ENCODE results near the gene CD274. TPM values are rescaled to one million over a fixed set of nuclear protein-coding genes. Genes with fewer than 3 reads are reported as not detected.

Gene CD274
- polyA plus RNA-seq, 1 experiment, result 16.6 TPM

- TF ChIP-seq CTCF (IDR thresholded peaks at IDR 0.05; ENCODE audit: low read depth, low read length), result no peak
- no peak overlapping the region for H3K27ac ChIP-seq (ENCODE audit: low read depth, low read length)
- no peak overlapping the region for H3K4me3 ChIP-seq (ENCODE audit: low read depth, low read length)
- H3K27me3 ChIP-seq (ENCODE audit: control insufficient read depth, insufficient read depth, low read length), result no peaks in the 10 kb centered on the region
- POLR2A ChIA-PET, result no interaction called here
- CTCF ChIA-PET, result no interaction called here
- H3K9me3 ChIP-seq (ENCODE audit: control insufficient read depth, insufficient read depth, low read length), result no peaks in the 10 kb centered on the region
- DNase-seq (ENCODE audit: low read depth, low spot score), result no peak
These were observed 4.5 kb upstream of the CD274 start for GRCh38 chr9:5445886-5446285.

DNA sequence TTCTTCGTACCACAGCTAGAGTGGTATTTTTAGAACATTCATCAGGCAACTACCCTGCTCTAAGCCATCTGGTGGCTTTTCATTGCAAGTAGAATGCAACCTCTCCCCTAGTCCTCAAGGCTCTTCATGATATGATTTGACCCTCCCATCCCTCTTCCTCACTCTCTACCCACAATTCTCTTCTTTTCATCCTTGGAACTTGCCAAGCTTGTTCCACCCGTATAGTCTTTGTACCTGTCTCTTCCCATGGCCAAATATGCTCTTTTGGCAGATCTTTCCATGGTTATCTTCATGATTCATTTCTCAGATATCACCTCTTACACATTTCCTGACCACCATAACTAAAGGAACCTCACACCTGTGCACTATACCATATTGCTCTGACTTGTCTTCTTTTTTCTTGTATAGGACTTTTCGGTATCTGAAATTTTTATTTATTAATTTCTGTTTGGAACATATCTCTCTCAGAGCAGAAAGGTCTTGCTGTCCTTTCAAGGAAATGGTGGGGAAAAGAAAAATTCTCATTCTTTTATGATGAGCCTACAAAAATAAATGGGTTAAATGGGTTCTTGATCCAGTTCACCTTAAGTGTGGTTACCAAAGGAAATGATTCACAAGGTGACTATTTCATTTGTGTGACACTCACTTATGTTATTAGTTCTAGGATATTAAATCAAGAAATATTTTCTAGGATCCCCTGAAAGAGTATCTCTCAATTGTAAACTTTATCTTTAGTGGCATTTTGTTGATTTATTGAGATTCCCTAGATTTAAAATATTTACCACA is 3.7 kb upstream of the CD274 start:
- POLR2A ChIA-PET, result no interaction called here

DNA sequence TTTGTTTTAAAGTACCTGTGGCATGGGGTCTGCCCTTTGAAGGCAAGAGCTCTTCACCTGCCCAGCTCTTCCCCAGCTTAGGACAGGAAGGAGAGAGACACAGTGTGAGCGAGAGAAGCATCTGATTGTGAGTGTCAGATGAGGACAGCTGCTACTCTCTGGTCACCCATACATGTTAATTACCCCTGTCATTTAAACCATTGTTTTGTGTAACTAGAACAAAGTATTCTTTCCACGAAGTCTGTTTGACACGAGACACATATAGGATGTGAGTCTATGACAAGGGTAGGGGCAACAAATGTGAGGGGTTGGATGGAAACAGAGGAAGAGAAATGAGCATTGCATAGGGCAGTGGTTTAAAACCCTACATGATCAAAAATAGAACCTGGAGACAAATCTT is 3.0 kb upstream of the CD274 start:
- ChIA-PET CTCF (interaction anchor here (0.8 kb wide), 1 partner anchor 154 kb away, joined by 3 read pairs; no protein-coding TSS in a partner anchor), POLR2A (no interaction called here)
- Histone ChIP-seq H3K4me3 (ENCODE audit: low read depth, low read length) (no peak overlapping the region), H3K9me3 (ENCODE audit: control insufficient read depth, insufficient read depth, low read length) (no peaks in the 10 kb centered on the region), H3K27me3 (ENCODE audit: control insufficient read depth, insufficient read depth, low read length) (no peaks in the 10 kb centered on the region), H3K27ac (ENCODE audit: low read depth, low read length) (no peak overlapping the region)
- DNase-seq (ENCODE audit: low read depth, low spot score), result no peak
- no peak for TF ChIP-seq CTCF (IDR thresholded peaks at IDR 0.05; ENCODE audit: low read depth, low read length)

More for the DNA sequence above, 3.7 kb upstream of the CD274 start:
- Histone ChIP-seq H3K27me3 (ENCODE audit: control insufficient read depth, insufficient read depth, low read length) (no peaks in the 10 kb centered on the region), H3K27ac (ENCODE audit: low read depth, low read length) (no peak overlapping the region), H3K9me3 (ENCODE audit: control insufficient read depth, insufficient read depth, low read length) (no peaks in the 10 kb centered on the region), H3K4me3 (ENCODE audit: low read depth, low read length) (no peak overlapping the region)
- TF ChIP-seq CTCF (IDR thresholded peaks at IDR 0.05; ENCODE audit: low read depth, low read length), result no peak
- CTCF ChIA-PET, result interaction anchor here (0.8 kb wide), 1 partner anchor 154 kb away, joined by 3 read pairs; no protein-coding TSS in a partner anchor
- no peak for DNase-seq (ENCODE audit: low read depth, low spot score)

GRCh38 chr9:5448016-5448415 is 2.3 kb upstream of the CD274 start:
- ChIA-PET CTCF (no interaction called here), POLR2A (no interaction called here)
- TF ChIP-seq CTCF (IDR thresholded peaks at IDR 0.05; ENCODE audit: low read depth, low read length), result no peak
- Histone ChIP-seq H3K27me3 (ENCODE audit: control insufficient read depth, insufficient read depth, low read length) (no peaks in the 10 kb centered on the region), H3K4me3 (ENCODE audit: low read depth, low read length) (no peak overlapping the region), H3K9me3 (ENCODE audit: control insufficient read depth, insufficient read depth, low read length) (no peaks in the 10 kb centered on the region), H3K27ac (ENCODE audit: low read depth, low read length) (no peak overlapping the region)
- no peak for DNase-seq (ENCODE audit: low read depth, low spot score)
